ENCODE data around the gene C16orf74.

DNA sequence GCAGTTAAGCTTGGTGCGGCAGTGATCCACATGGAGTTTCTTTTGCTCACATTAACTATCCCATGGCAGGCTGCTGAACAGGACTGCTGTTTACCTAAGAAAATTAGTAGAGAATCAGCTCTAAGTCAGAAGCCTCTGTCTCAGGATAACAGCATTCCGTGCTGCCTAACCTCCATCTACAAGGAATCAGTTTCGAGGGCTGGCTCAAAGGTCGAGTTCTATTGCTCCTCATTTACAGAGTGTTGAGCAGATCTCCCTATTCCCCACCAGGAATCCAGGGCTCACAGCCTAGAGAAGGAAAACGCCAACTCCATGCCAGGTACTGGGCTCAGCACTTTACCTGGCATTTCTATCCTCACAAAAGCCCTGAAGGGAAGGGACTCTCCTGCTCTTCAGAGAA, 72.1 kb downstream of the C16orf74 start:
- TF ChIP-seq, protein P1, sequence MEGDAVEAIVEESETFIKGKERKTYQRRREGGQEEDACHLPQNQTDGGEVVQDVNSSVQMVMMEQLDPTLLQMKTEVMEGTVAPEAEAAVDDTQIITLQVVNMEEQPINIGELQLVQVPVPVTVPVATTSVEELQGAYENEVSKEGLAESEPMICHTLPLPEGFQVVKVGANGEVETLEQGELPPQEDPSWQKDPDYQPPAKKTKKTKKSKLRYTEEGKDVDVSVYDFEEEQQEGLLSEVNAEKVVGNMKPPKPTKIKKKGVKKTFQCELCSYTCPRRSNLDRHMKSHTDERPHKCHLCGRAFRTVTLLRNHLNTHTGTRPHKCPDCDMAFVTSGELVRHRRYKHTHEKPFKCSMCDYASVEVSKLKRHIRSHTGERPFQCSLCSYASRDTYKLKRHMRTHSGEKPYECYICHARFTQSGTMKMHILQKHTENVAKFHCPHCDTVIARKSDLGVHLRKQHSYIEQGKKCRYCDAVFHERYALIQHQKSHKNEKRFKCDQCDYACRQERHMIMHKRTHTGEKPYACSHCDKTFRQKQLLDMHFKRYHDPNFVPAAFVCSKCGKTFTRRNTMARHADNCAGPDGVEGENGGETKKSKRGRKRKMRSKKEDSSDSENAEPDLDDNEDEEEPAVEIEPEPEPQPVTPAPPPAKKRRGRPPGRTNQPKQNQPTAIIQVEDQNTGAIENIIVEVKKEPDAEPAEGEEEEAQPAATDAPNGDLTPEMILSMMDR (IDR thresholded peaks at IDR 0.05; ENCODE audit: low read length), result no peak
- TF ChIP-seq EZH2 (optimal IDR thresholded peaks at IDR 0.05; ENCODE audit: low read depth, low read length), result no peak
- no peak for TF ChIP-seq EZH2phosphoT487 (IDR thresholded peaks at IDR 0.05; ENCODE audit: low read length)
